Thoracic aorta (tissue), 2 donors: ENCODE measurements around the gene IL32. TPM values are rescaled to one million over a fixed set of nuclear protein-coding genes. Genes with fewer than 3 reads are reported as not detected.

Experiments used
- ATAC-seq: fragments of 150-250 bp; one replicate; pipeline ENCODE4 v1.8.0; 2017; ENCODE audit warnings: low read depth; ENCODE audit not compliant: insufficient number of reproducible peaks, low FRiP score
- DNase-seq: peaks from one replicate; pipeline ENCODE4 v3.0.0-alpha.2; 2020; ENCODE audit warnings: low spot score
- H3K27ac ChIP-seq, 2 donors: fragments of 200-600 bp; sonication (generic); 1 replicate in 1 of 2; 2 replicates in 1 of 2; pipeline ENCODE4 v1.5.1; 2016; ENCODE audit warnings: mild to moderate bottlenecking in 2 of 2, moderate library complexity in 2 of 2
- H3K27me3 ChIP-seq: fragments of 200-600 bp; sonication (generic); replicated peaks from 2 replicates; pipeline ENCODE4 v1.6.0; 2016; ENCODE audit warnings: mild to moderate bottlenecking; ENCODE audit not compliant: insufficient read depth
- H3K36me3 ChIP-seq: fragments of 200-600 bp; sonication (generic); one replicate; pipeline ENCODE4 v1.5.1; 2016
- H3K4me1 ChIP-seq, 2 donors: fragments of 200-600 bp; sonication (generic); 1 replicate in 1 of 2; 2 replicates in 1 of 2; pipeline versions ENCODE4 v1.5.1 to v1.6.0; 2016; ENCODE audit warnings: low read depth in 2 of 2, mild to moderate bottlenecking in 1 of 2; ENCODE audit not compliant: control insufficient read depth in 1 of 2
- H3K4me3 ChIP-seq: fragments of 200-600 bp; sonication (generic); 2 replicates; pipeline ENCODE4 v1.5.1; 2016; ENCODE audit warnings: mild to moderate bottlenecking
- H3K9me3 ChIP-seq: fragments of 200-600 bp; sonication (generic); 2 replicates; pipeline ENCODE4 v1.5.1; 2016
- CTCF ChIP-seq: fragments of 200-600 bp; sonication (generic); IDR thresholded peaks from one replicate; pipeline ENCODE4 v1.5.1; 2019; ENCODE audit warnings: antibody characterized with exemption
- total RNA-seq, 2 donors: library from RNA; depleted of rRNA; stranded (reverse); fragments of >200 nt; gene quantifications; one replicate each; pipeline versions ENCODE4 v1.1.0 to v1.2.3, GENCODE V29; 2016

The IL32 gene
- total RNA-seq, 2 donors from 2014 or later = 42.4 to 55.4 TPM

GRCh38 chr16:3032624-3033023, 32.8 kb upstream of the IL32 start:
- H3K4me1 ChIP-seq = peaks cover 0 to 16% of the 10 kb centered on the region in 2 donors

GRCh38 chr16:3035289-3035971, 30.0 kb upstream of the IL32 start:
- H3K4me3 ChIP-seq = no peak overlapping the region
- no peak overlapping the region for H3K27ac ChIP-seq
- H3K9me3 ChIP-seq = no peaks in the 10 kb centered on the region
- peaks cover 8% of the 10 kb centered on the region for H3K27me3 ChIP-seq
- peaks cover 0 to 6% of the 10 kb centered on the region in 2 donors for H3K4me1 ChIP-seq
- TF ChIP-seq CTCF = no peak
- H3K36me3 ChIP-seq = no peaks in the 10 kb centered on the region
- ATAC-seq (no peak), DNase-seq (no peak)

More at GRCh38 chr16:3032624-3033023, 32.8 kb upstream of the IL32 start:
- Histone ChIP-seq H3K9me3 (no peaks in the 10 kb centered on the region), H3K4me3 (no peak overlapping the region), H3K27ac (no peak overlapping the region), H3K36me3 (no peaks in the 10 kb centered on the region), H3K27me3 (peaks cover 12% of the 10 kb centered on the region)
- DNase-seq = no peak
- TF ChIP-seq CTCF = no peak
- ATAC-seq = no peak

GRCh38 chr16:3035972-3036725, 29.3 kb upstream of the IL32 start:
- Histone ChIP-seq H3K27me3 (peaks cover 8% of the 10 kb centered on the region), H3K4me1 (peaks cover 0 to 6% of the 10 kb centered on the region in 2 donors), H3K4me3 (peak overlapping the region; percentile 31), H3K27ac (no peak overlapping the region), H3K36me3 (no peaks in the 10 kb centered on the region), H3K9me3 (no peaks in the 10 kb centered on the region)
- ATAC-seq = no peak
- no peak for TF ChIP-seq CTCF
- no peak for DNase-seq

- Histone ChIP-seq H3K27me3 (peaks cover 8% of the 10 kb centered on the region), H3K4me1 (peaks cover 0 to 6% of the 10 kb centered on the region in 2 donors), H3K27ac (no peak within 1 kb of the TSS), H3K4me3 (peak within 1 kb of the TSS; percentile 31), H3K36me3 (no peaks in the 10 kb centered on the region), H3K9me3 (no peaks in the 10 kb centered on the region)
- TF ChIP-seq CTCF = no peak
- DNase-seq = no peak
- no peak for ATAC-seq
Measured at GRCh38 chr16:3036726-3037315, 28.6 kb upstream of the IL32 start, which contains the start of gene BICDL2. BICDL2 (minus strand) TSS chr16:3036944; CDS start chr16:3035496, 1,448 bp downstream.

- Histone ChIP-seq H3K9me3 (no peaks in the 10 kb centered on the region), H3K27ac (no peak overlapping the region), H3K4me1 (peaks cover 0 to 6% of the 10 kb centered on the region in 2 donors), H3K27me3 (peaks cover 8% of the 10 kb centered on the region), H3K36me3 (no peaks in the 10 kb centered on the region), H3K4me3 (no peak overlapping the region)
- DNase-seq (no peak), ATAC-seq (no peak)
- TF ChIP-seq CTCF = no peak
Measured at GRCh38 chr16:3038256-3038655, 27.2 kb upstream of the IL32 start.
